Measurements from ENCODE around the gene PDGFA. TPM values are rescaled to one million over a fixed set of nuclear protein-coding genes. Genes with fewer than 3 reads are reported as not detected.

Gene PDGFA
- polyA plus RNA-seq, 1 donor (not counting 4 experiments of a cell fraction or from before 2014, with no cell fraction given), result 14.8 TPM

DNA sequence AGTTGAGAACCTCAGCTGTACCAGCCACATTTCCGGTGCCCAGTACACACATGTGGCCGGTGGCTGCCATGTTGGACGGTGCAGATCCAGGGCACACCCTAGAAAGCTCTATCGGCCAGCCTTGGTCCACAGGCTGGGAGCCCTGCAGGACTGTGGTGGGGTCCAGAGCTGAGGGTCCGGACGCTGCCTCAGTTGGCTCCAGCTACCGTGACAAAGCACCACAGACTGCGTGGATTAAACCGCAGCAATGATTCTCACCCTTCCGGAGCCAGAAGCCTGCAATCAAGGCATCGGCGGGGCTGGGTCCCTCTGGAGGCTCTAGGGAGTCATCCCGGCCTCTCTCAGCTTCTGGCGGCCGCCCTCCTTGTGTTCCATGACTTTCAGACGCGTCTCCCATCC lies 50.1 kb downstream of the PDGFA start:
- H3K4me2 ChIP-seq (ENCODE audit: control insufficient read depth, extremely low read depth, insufficient read depth, low read depth, low read length), result no peak overlapping the region
- no peak overlapping the region for H3K27ac ChIP-seq (ENCODE audit: control insufficient read depth, insufficient read depth, low read length)
- H3K27me3 ChIP-seq (ENCODE audit: control insufficient read depth, extremely low read depth, insufficient read depth, low read length), result peaks cover 9% of the 10 kb centered on the region
- H3K4me3 ChIP-seq (ENCODE audit: control insufficient read depth in 2 of 3, extremely low read depth in 1 of 3, insufficient read depth in 2 of 3, low read depth in 1 of 3, low read length in 3 of 3), result no peak overlapping the region
- dilution Hi-C loops (cut with MboI; ENCODE audit: extremely low pct_ligation_motif_present, low sequenced_read_pairs), result no loop called here
- H3K9ac ChIP-seq (ENCODE audit: control insufficient read depth, extremely low read depth, insufficient read depth, low read length), result no peak overlapping the region
- no peaks in the 10 kb centered on the region for H3K9me3 ChIP-seq (ENCODE audit: control insufficient read depth, low read depth, low read length)
- DNase-seq (ENCODE audit: low read depth, low spot score) (no peak), FAIRE-seq (no peak)
- H3K9me1 ChIP-seq (ENCODE audit: control insufficient read depth, extremely low read depth, insufficient read depth, low read length), result no peaks in the 10 kb centered on the region
- no peak for TF ChIP-seq EZH2 (IDR thresholded peaks at IDR 0.05; ENCODE audit: low read length)
- TF ChIP-seq, protein P1, sequence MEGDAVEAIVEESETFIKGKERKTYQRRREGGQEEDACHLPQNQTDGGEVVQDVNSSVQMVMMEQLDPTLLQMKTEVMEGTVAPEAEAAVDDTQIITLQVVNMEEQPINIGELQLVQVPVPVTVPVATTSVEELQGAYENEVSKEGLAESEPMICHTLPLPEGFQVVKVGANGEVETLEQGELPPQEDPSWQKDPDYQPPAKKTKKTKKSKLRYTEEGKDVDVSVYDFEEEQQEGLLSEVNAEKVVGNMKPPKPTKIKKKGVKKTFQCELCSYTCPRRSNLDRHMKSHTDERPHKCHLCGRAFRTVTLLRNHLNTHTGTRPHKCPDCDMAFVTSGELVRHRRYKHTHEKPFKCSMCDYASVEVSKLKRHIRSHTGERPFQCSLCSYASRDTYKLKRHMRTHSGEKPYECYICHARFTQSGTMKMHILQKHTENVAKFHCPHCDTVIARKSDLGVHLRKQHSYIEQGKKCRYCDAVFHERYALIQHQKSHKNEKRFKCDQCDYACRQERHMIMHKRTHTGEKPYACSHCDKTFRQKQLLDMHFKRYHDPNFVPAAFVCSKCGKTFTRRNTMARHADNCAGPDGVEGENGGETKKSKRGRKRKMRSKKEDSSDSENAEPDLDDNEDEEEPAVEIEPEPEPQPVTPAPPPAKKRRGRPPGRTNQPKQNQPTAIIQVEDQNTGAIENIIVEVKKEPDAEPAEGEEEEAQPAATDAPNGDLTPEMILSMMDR (optimal IDR thresholded peaks at IDR 0.05 in 1 of 3, IDR thresholded peaks at IDR 0.05 in 1 of 3, conservative IDR thresholded peaks at IDR 0.05 in 1 of 3; ENCODE audit: extremely low read depth in 1 of 3, insufficient read depth in 2 of 3, low read length in 3 of 3), result no peak
- no peaks in the 10 kb centered on the region for H3K79me2 ChIP-seq (ENCODE audit: control insufficient read depth, insufficient read depth, low read length)
- peaks cover 14% of the 10 kb centered on the region for H3K4me1 ChIP-seq (ENCODE audit: control insufficient read depth, extremely low read depth, insufficient read depth, low read length)
- no peaks in the 10 kb centered on the region for H4K20me1 ChIP-seq (ENCODE audit: control insufficient read depth, extremely low read depth, insufficient read depth, low read length)
- H2AFZ ChIP-seq (ENCODE audit: control insufficient read depth, low read length), result no peak overlapping the region
- no peaks in the 10 kb centered on the region for H3K36me3 ChIP-seq (ENCODE audit: control insufficient read depth in 2 of 2, extremely low read depth in 1 of 2, insufficient read depth in 2 of 2, low read length in 2 of 2)

DNA sequence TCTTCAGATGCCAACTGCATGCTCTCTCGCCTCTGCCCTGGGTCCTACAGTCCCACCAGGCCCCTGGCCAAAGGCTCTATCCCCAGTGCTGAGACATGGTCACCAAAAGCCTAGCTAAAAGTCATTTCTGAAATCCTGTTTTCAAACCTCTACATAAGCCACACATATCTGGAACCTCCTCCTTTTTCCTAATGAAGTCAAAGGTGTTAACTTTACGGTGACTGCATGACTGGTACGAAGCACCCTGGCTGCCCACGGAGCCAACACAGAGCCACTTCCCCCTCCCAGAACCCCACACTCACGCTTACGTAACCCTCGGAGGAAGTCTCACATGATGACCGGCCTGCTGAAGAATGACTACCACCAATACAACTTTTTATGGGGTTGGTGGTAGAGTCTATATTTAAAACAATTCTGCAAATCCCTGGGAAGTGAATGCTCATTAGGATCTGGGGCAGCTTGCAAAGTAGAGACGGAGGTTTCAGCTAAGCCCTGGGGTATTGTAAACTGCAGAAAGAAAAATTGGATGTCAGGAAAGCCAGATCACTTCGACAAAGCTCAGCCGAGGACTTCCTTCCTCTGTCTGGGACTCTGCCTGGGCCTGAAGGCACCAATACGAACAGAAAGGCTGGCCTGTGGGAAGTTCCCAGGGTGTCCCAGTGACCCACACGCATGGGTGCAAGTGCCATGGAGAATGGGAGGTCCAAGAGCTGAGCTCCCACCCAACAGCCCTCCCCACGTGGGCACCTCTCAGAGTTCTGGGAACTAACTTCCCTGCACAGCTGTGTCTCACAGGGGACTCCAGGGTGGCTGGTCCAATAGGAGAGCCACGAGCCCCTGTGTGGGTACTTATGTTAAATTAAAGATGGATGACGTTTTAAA lies 50.7 kb downstream of the PDGFA start:
- TF ChIP-seq, protein P1 (optimal IDR thresholded peaks at IDR 0.05 in 1 of 3, IDR thresholded peaks at IDR 0.05 in 1 of 3, conservative IDR thresholded peaks at IDR 0.05 in 1 of 3; ENCODE audit: extremely low read depth in 1 of 3, insufficient read depth in 2 of 3, low read length in 3 of 3), result no peak
- TF ChIP-seq EZH2 (IDR thresholded peaks at IDR 0.05; ENCODE audit: low read length), result no peak
- dilution Hi-C loops (cut with MboI; ENCODE audit: extremely low pct_ligation_motif_present, low sequenced_read_pairs), result no loop called here
- DNase-seq (ENCODE audit: low read depth, low spot score), result no peak
- Histone ChIP-seq H3K9me3 (ENCODE audit: control insufficient read depth, low read depth, low read length) (no peaks in the 10 kb centered on the region), H3K27me3 (ENCODE audit: control insufficient read depth, extremely low read depth, insufficient read depth, low read length) (peaks cover 15% of the 10 kb centered on the region), H3K4me3 (ENCODE audit: control insufficient read depth in 2 of 3, extremely low read depth in 1 of 3, insufficient read depth in 2 of 3, low read depth in 1 of 3, low read length in 3 of 3) (no peak overlapping the region), H4K20me1 (ENCODE audit: control insufficient read depth, extremely low read depth, insufficient read depth, low read length) (no peaks in the 10 kb centered on the region), H3K4me1 (ENCODE audit: control insufficient read depth, extremely low read depth, insufficient read depth, low read length) (peaks cover 14% of the 10 kb centered on the region), H3K4me2 (ENCODE audit: control insufficient read depth, extremely low read depth, insufficient read depth, low read depth, low read length) (no peak overlapping the region), H3K9me1 (ENCODE audit: control insufficient read depth, extremely low read depth, insufficient read depth, low read length) (no peaks in the 10 kb centered on the region), H3K36me3 (ENCODE audit: control insufficient read depth in 2 of 2, extremely low read depth in 1 of 2, insufficient read depth in 2 of 2, low read length in 2 of 2) (no peaks in the 10 kb centered on the region), H3K27ac (ENCODE audit: control insufficient read depth, insufficient read depth, low read length) (no peak overlapping the region), H3K79me2 (ENCODE audit: control insufficient read depth, insufficient read depth, low read length) (no peaks in the 10 kb centered on the region), H3K9ac (ENCODE audit: control insufficient read depth, extremely low read depth, insufficient read depth, low read length) (no peak overlapping the region), H2AFZ (ENCODE audit: control insufficient read depth, low read length) (no peak overlapping the region)
- FAIRE-seq, result peak; percentile 49
